Measurements from ENCODE around the gene PDZRN3.
A peak's percentile ranks its signal among the peaks of the same experiment; 100 is the strongest.
"Not testable (repeated sequence)": the region's sequence is repeated elsewhere in the genome, so short reads cannot be mapped to it uniquely, and the experiment has no call there.

The PDZRN3 gene

DNA sequence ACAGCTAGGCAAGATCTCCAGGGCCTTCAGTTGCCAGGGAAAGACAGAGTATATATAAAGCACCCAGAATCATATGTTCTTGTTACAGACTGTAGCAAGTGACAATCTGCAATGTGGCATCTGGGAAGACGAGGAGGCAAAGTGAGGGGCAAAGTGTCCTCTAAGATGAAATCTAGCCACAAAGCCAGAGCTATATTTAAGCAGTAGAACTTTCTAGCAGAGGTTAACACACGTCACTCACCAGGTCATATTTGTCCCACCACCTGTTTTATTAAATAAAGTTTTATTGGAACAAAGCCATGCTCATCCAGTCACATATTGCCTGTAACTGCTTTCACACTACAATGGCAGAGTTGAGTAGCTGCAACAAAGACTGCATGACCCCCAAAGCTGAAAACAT lies 51.5 kb downstream of the PDZRN3 start:
- no peak overlapping the region for H3K4me3 ChIP-seq (ENCODE audit: low read length)
- TF ChIP-seq, protein P1, sequence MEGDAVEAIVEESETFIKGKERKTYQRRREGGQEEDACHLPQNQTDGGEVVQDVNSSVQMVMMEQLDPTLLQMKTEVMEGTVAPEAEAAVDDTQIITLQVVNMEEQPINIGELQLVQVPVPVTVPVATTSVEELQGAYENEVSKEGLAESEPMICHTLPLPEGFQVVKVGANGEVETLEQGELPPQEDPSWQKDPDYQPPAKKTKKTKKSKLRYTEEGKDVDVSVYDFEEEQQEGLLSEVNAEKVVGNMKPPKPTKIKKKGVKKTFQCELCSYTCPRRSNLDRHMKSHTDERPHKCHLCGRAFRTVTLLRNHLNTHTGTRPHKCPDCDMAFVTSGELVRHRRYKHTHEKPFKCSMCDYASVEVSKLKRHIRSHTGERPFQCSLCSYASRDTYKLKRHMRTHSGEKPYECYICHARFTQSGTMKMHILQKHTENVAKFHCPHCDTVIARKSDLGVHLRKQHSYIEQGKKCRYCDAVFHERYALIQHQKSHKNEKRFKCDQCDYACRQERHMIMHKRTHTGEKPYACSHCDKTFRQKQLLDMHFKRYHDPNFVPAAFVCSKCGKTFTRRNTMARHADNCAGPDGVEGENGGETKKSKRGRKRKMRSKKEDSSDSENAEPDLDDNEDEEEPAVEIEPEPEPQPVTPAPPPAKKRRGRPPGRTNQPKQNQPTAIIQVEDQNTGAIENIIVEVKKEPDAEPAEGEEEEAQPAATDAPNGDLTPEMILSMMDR (conservative IDR thresholded peaks at IDR 0.05; ENCODE audit: low read length), result no peak
- DNase-seq (ENCODE audit: low read depth), result no peak

DNA sequence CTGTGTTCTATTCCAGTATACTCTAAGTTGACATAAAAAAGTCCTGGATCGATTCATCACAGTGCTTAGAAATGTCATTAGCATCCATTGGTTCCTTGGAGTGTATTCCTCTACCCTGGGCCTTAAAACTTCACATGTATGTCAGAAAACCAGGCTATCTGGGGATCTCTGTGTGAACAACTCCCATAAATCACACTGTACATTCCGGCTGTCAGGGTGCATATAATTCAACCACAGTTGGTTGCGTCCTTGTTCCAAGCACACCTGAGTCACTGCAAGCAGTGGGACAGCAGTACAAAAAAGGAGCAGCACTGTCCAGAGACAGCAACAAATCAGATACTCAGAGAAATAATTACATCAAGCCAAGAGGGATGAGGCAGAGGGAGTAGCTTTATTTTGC lies 52.4 kb downstream of the PDZRN3 start:
- no peak for DNase-seq (ENCODE audit: low read depth)
- no peak overlapping the region for H3K4me3 ChIP-seq (ENCODE audit: low read length)
- TF ChIP-seq, protein P1 (conservative IDR thresholded peaks at IDR 0.05; ENCODE audit: low read length), result no peak

DNA sequence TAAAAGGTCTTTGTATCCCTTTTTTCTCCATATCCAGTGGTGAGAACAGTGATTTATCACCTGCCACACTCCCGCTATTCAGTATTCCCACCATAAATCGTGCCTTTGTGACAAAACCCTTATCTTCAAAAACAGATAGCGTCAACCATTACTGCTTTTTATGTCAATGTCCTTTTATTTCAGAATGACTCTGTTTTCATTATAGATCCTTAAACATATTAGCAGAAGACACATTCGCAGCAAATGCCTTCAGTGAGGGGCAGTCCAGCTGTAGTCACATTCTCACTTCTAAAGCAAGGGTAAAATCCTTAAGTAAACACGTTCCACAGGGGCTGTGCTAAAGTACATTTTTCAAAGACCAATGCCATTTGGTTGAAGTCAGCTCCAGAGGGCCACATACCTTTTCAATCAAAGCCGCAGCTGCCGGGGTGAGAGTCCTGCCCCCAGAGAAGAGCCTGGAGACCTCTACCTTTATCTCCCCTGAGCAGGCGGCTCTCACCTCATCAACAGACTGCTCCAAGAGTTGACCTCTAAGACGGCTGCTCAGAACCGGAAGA lies 53.4 kb downstream of the PDZRN3 start:
- no peak for DNase-seq (ENCODE audit: low read depth)
- TF ChIP-seq, protein P1 (conservative IDR thresholded peaks at IDR 0.05; ENCODE audit: low read length), result no peak
- H3K4me3 ChIP-seq (ENCODE audit: low read length), result no peak overlapping the region

DNA sequence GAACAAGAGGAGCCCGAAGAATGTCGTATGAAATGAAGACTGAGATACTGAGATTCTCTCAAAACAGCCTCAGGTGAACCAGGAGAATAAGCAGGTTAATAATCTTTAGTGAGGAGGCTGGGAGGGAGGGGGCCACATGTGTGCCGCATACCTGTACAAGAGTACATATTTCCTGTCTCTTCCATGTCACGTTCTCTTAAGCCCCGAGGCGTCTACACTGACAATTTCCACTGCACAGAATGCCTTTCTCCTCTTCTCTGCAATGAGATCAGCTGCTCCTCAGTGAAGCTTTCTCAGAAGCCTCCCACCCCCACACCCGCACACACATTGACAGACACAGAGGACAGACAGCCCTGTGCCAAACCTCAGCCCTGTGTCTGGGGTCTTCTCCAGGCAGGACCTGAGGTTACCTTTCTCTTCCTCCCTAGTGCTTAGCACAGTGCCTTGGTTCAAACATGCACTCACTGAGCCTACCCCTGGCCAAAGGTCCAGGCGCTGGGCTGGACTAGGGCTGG lies 55.4 kb downstream of the PDZRN3 start:
- TF ChIP-seq, protein P1 (conservative IDR thresholded peaks at IDR 0.05; ENCODE audit: low read length), result no peak
- H3K4me3 ChIP-seq (ENCODE audit: low read length), result no peak overlapping the region
- DNase-seq (ENCODE audit: low read depth), result no peak

DNA sequence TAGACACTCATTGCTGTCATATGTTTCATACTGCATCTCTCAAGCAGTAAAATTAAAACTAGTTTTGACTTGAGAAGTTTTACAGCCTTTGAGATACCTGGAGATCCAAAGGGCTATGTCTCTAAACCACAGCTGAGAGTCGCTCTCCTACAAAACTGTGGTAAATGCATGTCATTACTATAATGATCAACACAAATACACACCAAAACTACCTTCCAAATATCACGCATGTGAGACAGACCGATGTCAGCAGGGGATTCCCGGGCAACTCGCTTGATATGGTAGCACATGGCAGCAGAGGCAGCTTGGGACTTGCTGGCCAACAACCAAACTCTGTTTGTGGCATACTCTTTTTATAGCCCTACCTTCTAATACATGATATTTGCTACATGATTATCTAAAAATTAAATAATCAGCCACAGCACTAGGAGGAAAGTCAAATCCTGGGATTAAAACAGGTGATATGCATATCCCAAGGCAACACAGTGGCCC lies 56.3 kb downstream of the PDZRN3 start:
- TF ChIP-seq, protein P1 (conservative IDR thresholded peaks at IDR 0.05; ENCODE audit: low read length), result no peak
- no peak overlapping the region for H3K4me3 ChIP-seq (ENCODE audit: low read length)
- DNase-seq (ENCODE audit: low read depth), result no peak

DNA sequence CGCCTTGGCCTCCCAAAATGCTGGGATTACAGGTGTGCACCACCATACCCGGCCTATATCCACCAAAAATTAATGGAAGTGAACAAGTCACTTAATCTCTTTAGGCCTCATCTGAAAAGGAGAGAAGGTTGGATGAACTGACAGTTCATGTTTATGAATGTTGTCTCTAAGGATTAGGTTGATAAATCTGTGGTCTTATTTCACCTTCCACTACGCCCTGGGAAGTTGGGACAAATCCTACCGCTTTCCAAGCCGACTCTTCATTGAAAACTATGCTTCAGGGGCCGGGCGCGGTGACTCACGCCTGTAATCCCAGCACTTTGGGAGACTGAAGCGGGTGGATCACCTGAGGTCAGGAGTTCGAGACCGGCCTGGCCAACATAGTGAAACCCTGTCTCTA lies 59.4 kb downstream of the PDZRN3 start:
- DNase-seq (ENCODE audit: low read depth); H3K4me3 ChIP-seq (ENCODE audit: low read length): not testable (repeated sequence)

DNA sequence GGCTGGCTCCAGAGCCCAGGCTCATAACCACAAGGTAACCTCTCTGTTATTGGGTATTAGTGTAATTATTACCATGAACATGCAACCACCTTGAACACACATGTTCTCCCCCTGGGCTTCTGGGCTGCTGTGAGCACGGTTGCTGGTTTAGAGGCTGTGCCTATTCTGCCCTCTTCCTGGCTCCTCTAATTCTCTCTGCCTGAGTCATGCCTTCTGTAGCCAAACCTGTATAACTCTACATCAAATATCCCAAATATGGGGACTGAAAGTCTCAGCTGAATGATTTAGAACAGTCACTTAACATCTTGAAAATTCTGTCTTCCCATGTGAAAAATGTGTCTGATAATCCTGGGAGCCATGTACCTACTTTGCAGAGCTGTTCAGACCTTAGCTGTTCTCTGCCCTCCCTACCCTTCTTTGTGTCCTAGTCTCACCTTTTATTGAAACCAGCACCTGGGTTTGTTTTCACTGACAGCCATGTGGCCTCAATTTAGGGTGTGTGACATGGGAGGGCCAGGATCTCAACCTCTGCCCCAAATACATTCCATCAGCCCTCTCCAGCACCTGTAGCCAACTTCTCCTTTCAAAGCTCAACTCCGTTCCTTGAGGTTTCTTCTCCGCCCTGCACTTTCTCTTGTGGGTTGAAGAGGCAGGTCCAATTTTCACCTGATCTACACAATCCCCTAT lies 60.7 kb downstream of the PDZRN3 start:
- H3K4me3 ChIP-seq (ENCODE audit: low read length), result no peak overlapping the region
- TF ChIP-seq, protein P1 (conservative IDR thresholded peaks at IDR 0.05; ENCODE audit: low read length), result no peak
- peak; percentile 65 for DNase-seq (ENCODE audit: low read depth)

Measured in AG10803 (cell line).